Ovary (tissue), 9 donors: ENCODE measurements around the gene ZNF326. TPM values are rescaled to one million over a fixed set of nuclear protein-coding genes. Genes with fewer than 3 reads are reported as not detected.

Experiments
- DNase-seq, 5 donors: peaks; one replicate each; pipeline ENCODE4 v3.0.0-alpha.2; 2019 to 2020
- H3K27ac ChIP-seq, 2 donors: fragments of 200-600 bp; one replicate each; pipeline versions ENCODE4 v1.5.1 to v1.8.0; 2019 to 2022
- H3K27me3 ChIP-seq: fragments of 200-600 bp; one replicate; pipeline ENCODE4 v1.8.0; 2022
- H3K36me3 ChIP-seq: fragments of 200-600 bp; sonication (generic); one replicate; pipeline ENCODE4 v1.5.1; 2019
- H3K4me1 ChIP-seq: one replicate; pipeline ENCODE4 v1.8.1; 2013; ENCODE audit warnings: mild to moderate bottlenecking, moderate library complexity; ENCODE audit not compliant: insufficient read depth
- H3K4me3 ChIP-seq: fragments of 200-600 bp; sonication (generic); one replicate; pipeline ENCODE4 v1.5.1; 2017
- H3K9me3 ChIP-seq, 2 donors: fragments of 200-600 bp in 1 of 2; sonication (generic) in 1 of 2; one replicate each; pipeline versions ENCODE4 v1.5.1 to v1.8.1; 2013 to 2019; ENCODE audit warnings: mild to moderate bottlenecking in 1 of 2, moderate library complexity in 1 of 2
- EP300 ChIP-seq: sonication (generic); formaldehyde crosslinking; IDR thresholded peaks from one replicate; pipeline ENCODE4 v1.6.1; 2017; ENCODE audit warnings: antibody characterized with exemption
- POLR2A ChIP-seq: fragments of 450-650 bp; IDR thresholded peaks from one replicate; pipeline ENCODE4 v1.6.1; 2017; ENCODE audit warnings: antibody characterized with exemption, mild to moderate bottlenecking, moderate library complexity
- WGBS, 3 donors: extraction: QIAGEN DNeasy Blood & Tissue Kit in 1 of 3; methylation state at CpG; one replicate each; pipeline versions ENCODE4 v1.1.5 to v1.1.7; 2013 to 2017; 5-methylcytosine and 5-hydroxymethylcytosine counted together
- intact Hi-C, 4 donors: fragments of 100-400 bp; cut with DNase I; formaldehyde crosslinking; loops; one replicate each; pipeline versions ENCODE4 v1.11.0 to v1.15.1; 2022 to 2023
- polyA plus RNA-seq, 2 donors: library from polyadenylated mRNA; stranded (reverse); fragments of 200-250 nt in 1 of 2; fragments of 350-450 nt in 1 of 2; fragmentation: Illumina TruSeq in 1 of 2; extraction: RNeasy Lipid Tissue Mini Kit (QIAGEN cat#74804) in 1 of 2; gene quantifications; one replicate each; pipeline ENCODE4 v1.2.3, GENCODE V29; 2013 to 2014
- total RNA-seq, 7 donors: library from RNA; depleted of rRNA in 2 of 7; stranded (reverse); fragments of >200 nt in 2 of 7; fragmentation: NEBNext Ultra II Directional in 3 of 7; extraction: Animal tissue kit (Norgen Biotek cat#: 25700) in 3 of 7; gene quantifications; one replicate each; pipeline versions ENCODE4 v1.1.0 to v1.2.4, GENCODE V29; 2016 to 2023
- TF ChIP-seq, protein P1 (sequence below), 3 donors: fragments of 450-650 bp in 2 of 3; fragments of 200-600 bp in 1 of 3; IDR thresholded peaks; one replicate each; pipeline versions ENCODE4 v1.5.1 to v1.8.0; 2016 to 2022; ENCODE audit warnings: antibody characterized with exemption in 3 of 3, mild to moderate bottlenecking in 1 of 3
- donor health status: DM: no; HTN: no; CAD: no; lungs with moderate emphysema.
- donor health status: DM: no; HTN: no; CAD: no.
- donor health status: Bipolar disorder and iron deficiency.
- donor health status: DM: yes; HTN: yes; CAD: no.
- donor health status: DM: no; HTN: no; CAD: no.
- donor health status: DM: yes; HTN: yes; CAD: no.

ZNF326 gene
- total and polyA plus RNA-seq, 9 donors: 10.9 to 24.7 (median 21.8) TPM

DNA sequence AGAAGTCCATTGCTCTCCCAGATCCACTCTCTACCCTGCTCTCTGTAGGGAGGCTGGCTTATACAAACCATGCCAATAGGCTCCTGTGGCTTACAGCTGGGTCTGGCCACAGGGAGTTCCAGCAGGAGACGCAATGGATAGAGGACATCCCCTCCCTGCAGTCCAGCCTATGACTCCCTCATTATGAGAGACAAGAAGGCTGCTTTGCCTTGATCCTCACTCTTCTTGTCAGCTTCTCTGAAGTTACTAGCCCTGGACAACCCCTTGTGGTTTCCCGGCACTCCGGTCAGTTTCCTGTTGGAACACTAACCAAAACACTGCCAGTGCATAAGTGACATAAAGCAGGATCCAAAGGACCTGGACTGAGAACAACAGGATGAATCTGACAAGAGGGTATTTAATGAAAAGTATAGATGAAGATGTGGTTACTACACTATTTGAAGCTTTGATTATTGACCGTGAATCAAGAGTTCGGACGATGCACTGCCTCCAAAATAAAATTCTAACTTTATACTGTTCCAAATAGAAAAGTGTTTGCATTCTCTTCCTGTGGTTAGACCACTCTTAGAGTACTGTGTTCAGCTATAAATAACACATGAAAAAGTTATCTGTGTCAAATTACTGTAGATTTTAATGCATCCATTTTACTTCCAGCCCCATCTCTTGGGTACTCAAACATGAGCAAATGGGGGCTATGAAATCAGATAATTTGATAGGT is 32.7 kb upstream of the ZNF326 start:
- 55 to 69% (median 61%) methylated on average over 6 of the region's 6 CpGs for WGBS, 3 donors
- intact Hi-C loops: no loop called here
- TF ChIP-seq, protein P1, sequence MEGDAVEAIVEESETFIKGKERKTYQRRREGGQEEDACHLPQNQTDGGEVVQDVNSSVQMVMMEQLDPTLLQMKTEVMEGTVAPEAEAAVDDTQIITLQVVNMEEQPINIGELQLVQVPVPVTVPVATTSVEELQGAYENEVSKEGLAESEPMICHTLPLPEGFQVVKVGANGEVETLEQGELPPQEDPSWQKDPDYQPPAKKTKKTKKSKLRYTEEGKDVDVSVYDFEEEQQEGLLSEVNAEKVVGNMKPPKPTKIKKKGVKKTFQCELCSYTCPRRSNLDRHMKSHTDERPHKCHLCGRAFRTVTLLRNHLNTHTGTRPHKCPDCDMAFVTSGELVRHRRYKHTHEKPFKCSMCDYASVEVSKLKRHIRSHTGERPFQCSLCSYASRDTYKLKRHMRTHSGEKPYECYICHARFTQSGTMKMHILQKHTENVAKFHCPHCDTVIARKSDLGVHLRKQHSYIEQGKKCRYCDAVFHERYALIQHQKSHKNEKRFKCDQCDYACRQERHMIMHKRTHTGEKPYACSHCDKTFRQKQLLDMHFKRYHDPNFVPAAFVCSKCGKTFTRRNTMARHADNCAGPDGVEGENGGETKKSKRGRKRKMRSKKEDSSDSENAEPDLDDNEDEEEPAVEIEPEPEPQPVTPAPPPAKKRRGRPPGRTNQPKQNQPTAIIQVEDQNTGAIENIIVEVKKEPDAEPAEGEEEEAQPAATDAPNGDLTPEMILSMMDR (IDR thresholded peaks at IDR 0.05): no peak
- no peak for TF ChIP-seq POLR2A
- TF ChIP-seq EP300: no peak

GRCh38 chr1:89962742-89963075 is 32.2 kb upstream of the ZNF326 start:
- Histone ChIP-seq H3K9me3 (no peaks in the 10 kb centered on the region), H3K27me3 (no peaks in the 10 kb centered on the region), H3K4me3 (no peak overlapping the region), H3K4me1 (no peaks in the 10 kb centered on the region), H3K36me3 (no peaks in the 10 kb centered on the region), H3K27ac (no peak overlapping the region)
- TF ChIP-seq EP300 (no peak), POLR2A (no peak)
- TF ChIP-seq, protein P1 (IDR thresholded peaks at IDR 0.05): no peak
- intact Hi-C loops: no loop called here
- WGBS, 3 donors: 89 to 92% (median 92%) methylated on average over 1 of the region's 1 CpG
- DNase-seq: no peak

More for the DNA sequence above, 32.7 kb upstream of the ZNF326 start:
- H3K36me3 ChIP-seq: no peaks in the 10 kb centered on the region
- no peak overlapping the region for H3K4me3 ChIP-seq
- H3K27me3 ChIP-seq: no peaks in the 10 kb centered on the region
- no peaks in the 10 kb centered on the region for H3K4me1 ChIP-seq
- no peaks in the 10 kb centered on the region for H3K9me3 ChIP-seq
- no peak for DNase-seq
- no peak overlapping the region for H3K27ac ChIP-seq

DNA sequence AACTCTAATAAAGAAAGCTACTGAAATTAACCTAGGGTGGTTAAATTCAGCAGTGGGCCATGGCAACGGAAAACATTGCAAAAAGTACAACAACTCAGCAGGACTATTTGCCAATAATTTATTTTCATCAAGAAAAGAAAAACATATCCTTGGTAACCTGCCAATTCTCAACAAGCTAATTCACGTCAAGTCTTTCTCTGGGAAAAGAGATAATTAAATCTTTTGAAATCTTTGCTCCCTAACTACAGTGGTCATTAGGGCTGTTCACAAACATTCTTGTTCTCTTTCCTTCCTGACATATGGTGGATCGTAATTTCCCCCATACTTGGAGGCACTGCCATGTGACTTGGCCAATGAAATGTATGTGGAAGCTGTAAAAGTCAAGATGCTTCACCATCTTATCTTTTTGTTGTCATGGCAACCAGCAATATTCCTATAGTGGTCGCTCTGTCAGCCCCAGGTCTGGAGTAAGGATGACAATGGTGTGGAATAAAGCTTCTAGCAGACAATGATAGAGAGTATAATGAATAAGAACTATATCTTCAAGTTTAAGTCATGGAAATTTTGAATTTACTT is 29.6 kb upstream of the ZNF326 start:
- H3K4me3 ChIP-seq: no peak overlapping the region
- H3K4me1 ChIP-seq: no peaks in the 10 kb centered on the region
- no peaks in the 10 kb centered on the region for H3K36me3 ChIP-seq
- no peak overlapping the region for H3K27ac ChIP-seq
- DNase-seq: no peak
- intact Hi-C loops: no loop called here
- WGBS, 3 donors: 52 to 60% (median 59%) methylated on average over 4 of the region's 4 CpGs
- TF ChIP-seq EP300 (no peak), POLR2A (no peak)
- TF ChIP-seq, protein P1 (IDR thresholded peaks at IDR 0.05): no peak
- H3K27me3 ChIP-seq: no peaks in the 10 kb centered on the region
- no peaks in the 10 kb centered on the region for H3K9me3 ChIP-seq

- TF ChIP-seq, protein P1 (IDR thresholded peaks at IDR 0.05): no peak
- WGBS, 3 donors: 47 to 52% (median 51%) methylated on average over 5 of the region's 5 CpGs
- no peaks in the 10 kb centered on the region for H3K9me3 ChIP-seq
Observed at GRCh38 chr1:89966656-89967055, 28.3 kb upstream of the ZNF326 start.

More at GRCh38 chr1:89966656-89967055, 28.3 kb upstream of the ZNF326 start:
- intact Hi-C loops: no loop called here
- Histone ChIP-seq H3K4me1 (no peaks in the 10 kb centered on the region), H3K27me3 (no peaks in the 10 kb centered on the region), H3K36me3 (no peaks in the 10 kb centered on the region), H3K4me3 (no peak overlapping the region), H3K27ac (no peak overlapping the region)
- no peak for DNase-seq
